VCaP (cell line): ENCODE measurements around the gene DENND1A.

Experiments
- H3K27ac ChIP-seq: fragments of 450-650 bp; 2 replicates; pipeline ENCODE4 v1.5.1; 2017
- TF ChIP-seq, protein P1 (sequence below): fragments of 450-650 bp; conservative IDR thresholded peaks from 2 replicates; pipeline ENCODE4 v1.5.1; 2017; ENCODE audit warnings: mild to moderate bottlenecking, moderate library complexity

The DENND1A gene

DNA sequence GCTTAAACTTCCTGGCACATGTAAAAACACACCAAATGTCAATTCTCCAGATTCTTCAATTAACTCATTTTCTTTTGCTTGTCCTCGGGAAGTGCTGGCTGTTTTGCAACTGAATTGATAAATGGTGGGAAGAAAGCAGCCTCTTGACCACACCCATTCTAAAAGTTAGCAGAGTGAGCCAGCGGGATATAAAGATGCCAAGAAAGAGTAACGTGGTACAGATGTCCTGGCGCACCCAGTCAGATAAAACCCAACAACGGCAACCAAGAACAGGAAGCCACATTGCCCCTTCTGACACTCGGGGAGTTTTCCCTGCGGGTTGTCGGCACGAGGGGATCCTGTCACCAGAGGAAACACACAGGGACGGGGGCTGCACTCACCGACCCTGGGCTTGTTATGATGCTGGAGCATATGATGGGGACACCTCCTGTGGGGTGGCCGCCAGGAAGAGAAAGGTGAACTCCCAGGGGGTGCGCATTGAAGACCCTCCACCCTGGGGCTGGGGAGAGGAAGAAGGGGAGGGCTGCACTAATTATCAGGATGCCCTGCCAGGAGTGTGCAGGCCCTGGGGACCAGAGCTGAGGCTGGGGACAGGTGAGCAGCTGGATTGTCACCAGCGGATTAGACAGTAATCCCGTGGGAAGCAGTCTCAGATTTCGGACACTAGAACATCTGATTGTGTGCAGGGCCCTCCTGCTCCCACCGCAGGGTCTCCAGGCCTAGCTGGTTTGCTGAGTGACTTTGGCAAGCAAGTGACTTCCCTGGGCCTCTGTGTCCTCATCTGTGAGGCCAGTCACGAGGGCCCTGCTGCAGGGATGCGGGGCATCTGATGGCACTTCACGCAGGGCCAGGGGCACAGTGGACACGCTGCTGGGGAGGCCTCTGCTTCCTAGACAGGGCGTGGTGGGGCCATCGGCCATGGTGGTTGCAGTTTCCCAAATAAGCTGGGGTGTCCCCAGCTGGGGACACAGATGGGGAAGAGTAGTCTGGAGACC, 514.7 kb downstream of the DENND1A start:
- H3K27ac ChIP-seq, result no peak overlapping the region
- TF ChIP-seq, protein P1, sequence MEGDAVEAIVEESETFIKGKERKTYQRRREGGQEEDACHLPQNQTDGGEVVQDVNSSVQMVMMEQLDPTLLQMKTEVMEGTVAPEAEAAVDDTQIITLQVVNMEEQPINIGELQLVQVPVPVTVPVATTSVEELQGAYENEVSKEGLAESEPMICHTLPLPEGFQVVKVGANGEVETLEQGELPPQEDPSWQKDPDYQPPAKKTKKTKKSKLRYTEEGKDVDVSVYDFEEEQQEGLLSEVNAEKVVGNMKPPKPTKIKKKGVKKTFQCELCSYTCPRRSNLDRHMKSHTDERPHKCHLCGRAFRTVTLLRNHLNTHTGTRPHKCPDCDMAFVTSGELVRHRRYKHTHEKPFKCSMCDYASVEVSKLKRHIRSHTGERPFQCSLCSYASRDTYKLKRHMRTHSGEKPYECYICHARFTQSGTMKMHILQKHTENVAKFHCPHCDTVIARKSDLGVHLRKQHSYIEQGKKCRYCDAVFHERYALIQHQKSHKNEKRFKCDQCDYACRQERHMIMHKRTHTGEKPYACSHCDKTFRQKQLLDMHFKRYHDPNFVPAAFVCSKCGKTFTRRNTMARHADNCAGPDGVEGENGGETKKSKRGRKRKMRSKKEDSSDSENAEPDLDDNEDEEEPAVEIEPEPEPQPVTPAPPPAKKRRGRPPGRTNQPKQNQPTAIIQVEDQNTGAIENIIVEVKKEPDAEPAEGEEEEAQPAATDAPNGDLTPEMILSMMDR, result no peak

DNA sequence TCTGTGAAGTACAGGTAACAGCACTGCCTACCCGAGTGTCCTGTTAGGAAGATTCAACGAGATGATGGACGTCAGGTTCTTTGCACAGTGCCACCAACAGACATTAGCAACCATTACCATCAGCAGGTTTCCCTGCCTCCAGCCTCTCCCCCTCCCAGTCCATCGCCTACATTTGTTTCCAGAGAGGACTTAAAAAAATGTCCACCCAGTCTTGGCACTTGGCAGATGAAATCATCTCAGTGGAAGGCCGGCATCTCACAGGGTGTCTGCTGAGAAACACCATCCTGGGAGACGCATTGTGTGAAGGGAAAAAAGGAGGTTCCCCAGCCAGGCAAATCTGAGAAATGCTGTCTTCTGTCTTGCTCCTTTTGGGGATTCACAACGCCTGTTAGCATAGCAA, 515.7 kb downstream of the DENND1A start:
- TF ChIP-seq, protein P1, result no peak
- H3K27ac ChIP-seq, result no peak overlapping the region

DNA sequence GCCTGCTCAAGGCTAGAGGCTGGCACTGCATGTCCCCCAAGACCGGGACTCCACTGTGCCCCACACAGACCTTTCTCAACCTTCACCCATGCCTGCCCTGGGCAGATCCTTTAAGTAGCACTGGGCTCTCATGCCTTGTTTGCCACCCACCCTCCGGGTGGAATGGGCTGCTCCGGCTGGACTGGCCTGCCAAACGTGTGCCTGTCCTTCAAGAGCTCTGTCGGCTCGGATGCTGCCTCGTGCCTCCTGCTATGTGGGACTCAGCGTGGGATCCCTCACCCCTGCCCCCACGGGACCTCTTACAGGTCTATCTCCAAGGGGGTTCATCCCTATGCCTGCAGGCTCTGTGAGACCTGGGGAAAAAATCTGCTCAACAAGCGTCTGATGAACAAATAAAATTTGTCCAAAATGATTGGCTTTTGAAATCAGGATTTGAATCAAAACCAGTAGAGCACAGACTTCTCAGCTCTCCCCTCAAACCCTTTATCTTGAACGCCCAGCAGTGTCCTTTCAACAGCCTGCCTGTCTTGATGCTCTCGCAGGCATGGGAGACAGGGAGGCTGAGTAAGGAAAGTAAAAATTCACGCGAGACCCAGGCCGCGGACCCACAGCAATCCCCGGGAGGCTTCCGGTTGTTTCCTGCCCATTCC, 517.6 kb downstream of the DENND1A start:
- TF ChIP-seq, protein P1, result no peak
- no peak overlapping the region for H3K27ac ChIP-seq

DNA sequence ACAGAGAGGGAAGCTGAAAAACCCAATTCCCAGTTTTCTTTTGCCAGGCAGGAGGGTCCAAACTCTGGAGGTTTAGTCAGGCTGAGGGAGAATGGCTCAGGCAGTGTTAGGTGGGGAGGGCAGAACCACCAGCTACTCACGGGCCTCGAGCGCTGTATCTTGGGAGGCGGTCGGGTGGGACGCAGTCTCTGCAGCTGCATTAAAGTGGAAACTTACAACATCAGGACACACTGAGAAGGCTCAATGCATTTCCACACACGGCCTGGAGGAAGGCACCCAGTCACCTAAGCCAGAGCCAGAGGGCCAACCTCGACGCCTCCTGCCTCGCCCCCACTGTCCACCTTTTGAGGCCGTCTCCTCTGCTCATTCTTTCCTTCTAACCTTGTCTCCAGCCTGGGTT, 518.3 kb downstream of the DENND1A start:
- no peak overlapping the region for H3K27ac ChIP-seq

DNA sequence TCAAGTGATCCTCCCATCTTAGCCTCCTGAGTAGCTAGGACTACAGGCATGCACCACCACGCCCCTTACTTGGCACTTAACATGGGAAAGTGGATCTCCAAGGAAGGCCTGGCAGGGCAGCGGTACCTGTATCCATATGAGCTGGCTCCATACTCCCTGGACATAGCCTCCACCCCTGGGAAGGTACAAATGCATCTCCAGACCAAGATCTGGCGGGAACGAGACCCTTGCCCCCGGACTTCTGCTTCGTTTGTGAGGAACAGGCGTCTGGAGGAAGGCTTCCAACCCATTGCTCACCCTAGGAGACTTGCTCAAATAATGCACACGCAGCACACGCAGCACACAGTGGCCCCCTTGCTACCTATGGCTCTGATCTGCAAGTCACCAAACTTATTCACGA, 518.7 kb downstream of the DENND1A start:
- H3K27ac ChIP-seq, result no peak overlapping the region
- TF ChIP-seq, protein P1, result no peak

More for the DNA sequence above, 518.3 kb downstream of the DENND1A start:
- TF ChIP-seq, protein P1, result no peak

DNA sequence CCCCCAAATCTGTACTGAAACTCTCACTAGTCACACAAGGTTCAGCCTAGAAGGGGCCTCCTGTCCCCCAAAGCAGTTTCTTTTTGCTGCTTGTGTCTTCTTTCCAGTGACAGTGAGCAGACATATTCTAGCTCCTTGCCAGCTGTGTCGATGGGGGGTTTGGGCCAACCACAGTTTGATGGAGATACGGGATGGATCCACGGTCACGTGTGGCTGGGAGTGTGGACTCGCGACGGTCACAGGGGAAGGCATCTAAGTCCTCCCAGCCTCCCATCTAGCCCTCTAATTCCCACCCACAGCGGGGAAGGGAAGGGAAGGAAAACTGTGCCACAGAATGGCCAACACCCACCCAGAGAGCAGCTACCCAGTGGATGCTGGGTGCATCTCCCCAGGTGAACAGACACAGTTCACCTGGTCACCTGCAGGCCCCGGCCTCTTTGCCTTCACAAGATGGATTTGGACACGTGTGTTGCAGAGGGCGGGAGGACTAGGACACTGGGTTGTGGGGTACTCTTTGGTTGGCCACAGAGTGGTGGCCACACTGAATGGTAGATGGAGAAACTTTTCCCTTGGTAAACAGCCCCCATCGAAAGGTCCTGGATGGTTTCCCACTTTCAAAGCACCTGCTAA, 519.5 kb downstream of the DENND1A start:
- TF ChIP-seq, protein P1, result no peak
- H3K27ac ChIP-seq, result no peak overlapping the region
